HAP-1 (cell line): Measurements from ENCODE around the gene ARAP3.

Experiments
- DNase-seq, 2 experiments: peaks; one replicate each; pipeline ENCODE4 v3.0.0-alpha.2; 2016 to 2020; ENCODE audit warnings: low spot score in 2 of 2
- H3K27me3 ChIP-seq: fragments of 250-450 bp; sonication (Bioruptor Pico); 2 replicates; pipeline ENCODE4 v1.5.1; 2020; ENCODE audit warnings: low read depth, mild to moderate bottlenecking, moderate library complexity
- H3K36me3 ChIP-seq: fragments of 250-450 bp; sonication (Bioruptor Pico); replicated peaks from 2 replicates; pipeline ENCODE4 v1.5.1; 2020; ENCODE audit warnings: mild to moderate bottlenecking
- H3K4me1 ChIP-seq: fragments of 250-450 bp; sonication (Bioruptor Pico); 2 replicates; pipeline ENCODE4 v1.5.1; 2020; ENCODE audit warnings: mild to moderate bottlenecking
- H3K4me3 ChIP-seq: fragments of 250-450 bp; sonication (Bioruptor Pico); 2 replicates; pipeline ENCODE4 v1.5.1; 2020; ENCODE audit warnings: mild to moderate bottlenecking, moderate library complexity
- H3K9me3 ChIP-seq: fragments of 250-450 bp; sonication (Bioruptor Pico); 2 replicates; pipeline ENCODE4 v1.5.1; 2020; ENCODE audit warnings: mild to moderate bottlenecking, moderate library complexity
- in situ Hi-C: fragments of 300-500 bp; cut with MboI; formaldehyde crosslinking; loops from 3 replicates; pipeline ENCODE4 v1.14.3; 2020; ENCODE audit warnings: low sequenced_read_pairs, inconsistent platforms, mixed read lengths

ARAP3 gene

GRCh38 chr5:141603923-141604717, 77.9 kb downstream of the ARAP3 start:
- Histone ChIP-seq H3K9me3 (no peaks in the 10 kb centered on the region), H3K27me3 (no peaks in the 10 kb centered on the region), H3K36me3 (peaks cover 4% of the 10 kb centered on the region; the same call in 1 of the 2 replicates), H3K4me1 (peaks cover 13% of the 10 kb centered on the region), H3K4me3 (no peak overlapping the region)
- in situ Hi-C loops = no loop called here
- peak; percentile 33 to 36 for DNase-seq
